GM18870 (cell line): Measurements from ENCODE around the gene AR.
"Not testable (repeated sequence)": the region's sequence is repeated elsewhere in the genome, so short reads cannot be mapped to it uniquely, and the experiment has no call there.

ENCODE experiments used
- ATAC-seq: cut with Tn5 transposase; IDR thresholded peaks from one replicate; pipeline ENCODE4 v1.9.1; 2021; ENCODE audit warnings: moderate library complexity; ENCODE audit not compliant: unreplicated experiment

AR gene

GRCh38 chrX:67622053-67622585 lies 78.3 kb downstream of the AR start:
- ATAC-seq: no peak

- no peak for ATAC-seq
These were observed 80.5 kb downstream of the AR start for GRCh38 chrX:67624325-67624724.

DNA sequence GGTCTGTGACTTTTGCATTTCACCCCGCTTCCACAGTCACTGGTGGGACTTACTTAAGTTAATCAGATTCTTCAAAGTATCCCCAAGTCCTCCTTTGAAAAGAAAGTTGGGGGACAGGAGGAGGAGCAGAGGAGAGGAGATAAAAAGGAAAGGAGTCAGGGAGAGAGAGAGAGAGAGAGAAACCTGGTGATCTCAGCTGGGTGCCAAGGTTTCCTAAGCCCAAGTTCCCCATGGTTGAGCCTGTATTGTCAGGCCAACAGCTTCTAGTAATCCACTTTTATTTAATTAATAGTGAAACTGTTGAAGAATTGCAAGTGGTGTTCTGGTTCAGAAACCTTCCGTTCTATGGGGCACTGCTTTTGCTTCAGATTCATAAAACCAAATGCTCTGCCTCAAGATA lies 91.6 kb downstream of the AR start:
- ATAC-seq: no peak

GRCh38 chrX:67636532-67636931 lies 92.7 kb downstream of the AR start:
- no peak for ATAC-seq

GRCh38 chrX:67637293-67637692 lies 93.5 kb downstream of the AR start:
- ATAC-seq: not testable (repeated sequence)

GRCh38 chrX:67648361-67648760 lies 104.5 kb downstream of the AR start:
- ATAC-seq: no peak

GRCh38 chrX:67651437-67652142 lies 107.8 kb downstream of the AR start:
- peak; percentile 52 for ATAC-seq

GRCh38 chrX:67652543-67652942 lies 108.7 kb downstream of the AR start:
- ATAC-seq: no peak

GRCh38 chrX:67654301-67654700 lies 110.5 kb downstream of the AR start:
- ATAC-seq: no peak

GRCh38 chrX:67665583-67665982 lies 121.8 kb downstream of the AR start:
- ATAC-seq: no peak

DNA sequence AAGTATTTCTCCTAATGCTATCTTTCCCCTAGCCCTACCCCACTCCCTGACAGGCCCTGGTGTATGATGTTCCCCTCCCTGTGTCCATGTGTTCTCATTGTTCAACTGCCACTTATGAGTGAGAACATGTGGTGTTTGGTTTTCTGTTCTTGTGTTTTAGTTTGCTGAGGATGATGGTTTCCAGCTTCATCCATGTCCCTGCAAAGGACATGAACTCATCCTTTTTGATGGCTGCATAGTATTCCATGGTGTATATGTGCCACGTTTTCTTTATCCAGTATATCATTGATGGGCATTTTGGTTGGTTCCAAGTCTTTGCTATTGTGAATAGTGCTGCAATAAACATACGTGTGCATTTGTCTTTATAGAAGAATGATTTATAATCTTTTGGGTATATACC lies 126.9 kb downstream of the AR start:
- ATAC-seq: not testable (repeated sequence)

GRCh38 chrX:67673741-67674274 lies 130.0 kb downstream of the AR start:
- no peak for ATAC-seq

DNA sequence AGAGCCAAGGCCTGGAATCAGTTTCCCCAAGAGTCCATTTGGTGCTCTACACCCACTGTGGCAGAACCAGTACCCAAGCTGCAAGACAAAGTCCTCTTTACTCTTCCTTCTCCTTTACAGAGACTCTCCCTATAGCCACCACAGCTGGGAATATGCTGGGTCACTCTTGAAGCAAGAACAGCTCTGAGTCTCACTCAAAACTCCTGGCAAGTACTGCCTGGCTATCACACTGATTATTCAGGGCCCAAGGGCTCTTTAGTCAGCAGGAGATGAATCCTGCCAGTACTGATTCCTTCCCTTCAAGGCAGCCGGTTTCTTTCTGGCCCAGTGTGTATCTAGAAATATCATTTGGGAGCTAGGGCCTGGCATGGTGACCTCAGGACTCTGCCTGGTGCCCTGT lies 130.9 kb downstream of the AR start:
- ATAC-seq: no peak

GRCh38 chrX:67684136-67684535 lies 140.3 kb downstream of the AR start:
- ATAC-seq: no peak

GRCh38 chrX:67692246-67692645 lies 148.4 kb downstream of the AR start:
- ATAC-seq: peak; percentile 71

DNA sequence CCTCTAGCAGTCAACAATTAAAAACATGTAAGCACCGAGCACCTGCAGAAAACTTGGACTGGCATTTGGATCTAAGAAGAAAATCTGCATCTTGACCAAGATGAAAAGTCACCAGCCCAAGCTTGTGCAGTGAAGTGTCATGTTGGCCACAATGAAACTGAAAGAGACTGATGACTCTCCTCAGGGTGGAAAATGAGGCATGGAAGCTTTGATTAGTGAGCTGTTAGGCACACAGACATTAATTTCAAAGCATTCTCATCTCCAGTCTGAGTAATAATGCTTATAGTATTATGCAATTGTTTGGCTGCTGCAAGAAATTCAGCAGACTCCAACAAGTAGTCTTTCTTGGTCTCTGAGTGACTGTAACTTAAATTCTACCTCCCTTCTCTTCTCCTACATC lies 150.1 kb downstream of the AR start:
- ATAC-seq: peak; percentile 40

DNA sequence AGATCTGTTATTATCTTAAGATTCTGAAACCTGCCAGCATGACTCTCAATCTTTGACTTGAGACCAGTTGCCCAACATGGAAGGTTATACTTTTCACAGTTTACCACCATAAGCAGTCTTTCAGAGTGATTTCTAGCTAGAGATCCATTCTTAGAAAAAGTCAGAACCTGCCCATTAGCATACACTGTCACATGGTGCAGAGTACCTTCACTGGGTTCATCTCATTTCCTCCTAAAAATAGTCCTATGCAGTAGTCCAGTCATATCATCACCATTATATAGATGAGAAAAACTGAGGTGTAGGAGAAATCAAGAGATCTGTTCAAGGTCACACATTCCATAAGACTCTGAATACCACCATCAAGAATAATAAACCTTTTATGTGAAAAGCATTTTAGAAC lies 153.6 kb downstream of the AR start:
- no peak for ATAC-seq

DNA sequence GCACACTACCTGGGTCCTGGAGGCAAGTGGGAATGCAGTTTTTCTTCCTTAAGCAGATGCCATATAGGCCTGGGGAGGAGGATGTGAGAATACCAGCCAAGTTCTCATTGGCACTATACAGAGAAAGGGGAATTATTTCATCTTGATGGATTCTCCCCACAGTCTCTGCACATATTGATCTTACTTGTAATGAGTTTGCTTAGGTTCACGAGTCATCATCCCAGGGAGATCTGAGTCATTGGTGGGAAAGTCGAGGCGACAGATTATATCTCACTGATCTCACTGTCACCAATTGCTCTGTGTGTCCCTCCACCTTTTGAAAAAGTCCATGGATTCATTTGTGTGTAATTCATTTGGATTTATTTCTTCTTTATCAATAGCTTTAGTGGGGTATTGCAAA lies 156.8 kb downstream of the AR start:
- ATAC-seq: no peak

DNA sequence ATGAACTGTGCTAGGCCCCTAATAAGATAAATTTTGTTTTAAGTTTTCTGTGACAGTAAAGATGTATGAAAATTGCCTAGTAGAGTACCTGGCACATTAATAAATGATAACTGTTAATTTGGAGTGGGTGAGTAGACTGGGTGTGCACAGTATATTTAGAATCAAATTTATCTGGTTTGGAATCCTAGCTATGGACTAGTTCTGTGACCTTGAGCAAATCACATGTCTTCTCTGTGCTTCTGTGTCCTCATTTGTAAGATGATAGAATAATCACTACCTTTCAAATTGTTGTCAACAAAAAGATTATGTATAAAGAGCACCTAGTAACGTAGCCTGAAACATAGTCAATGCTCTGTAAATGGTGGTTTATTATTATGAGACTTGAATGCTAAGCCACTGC lies 170.2 kb downstream of the AR start:
- no peak for ATAC-seq

DNA sequence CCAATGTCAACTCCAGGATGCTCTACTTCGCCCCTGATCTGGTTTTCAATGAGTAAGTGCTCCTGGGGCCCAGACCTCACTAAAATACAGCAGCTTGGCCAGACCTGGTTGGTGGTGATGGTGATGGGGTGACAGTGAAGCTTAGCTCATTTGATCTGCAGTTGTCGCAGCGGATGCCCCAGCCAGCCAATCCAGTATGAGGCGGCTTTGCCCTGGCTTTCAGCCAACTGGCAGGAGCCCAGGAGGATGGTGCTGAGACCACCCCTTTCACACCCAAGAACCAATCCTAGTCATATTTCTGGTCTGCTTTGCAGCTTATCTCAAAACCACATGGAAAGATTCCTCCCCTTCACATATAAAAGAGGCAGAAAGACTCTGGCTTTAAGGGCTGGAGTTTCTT lies 173.8 kb downstream of the AR start:
- ATAC-seq: no peak

GRCh38 chrX:67718926-67719325 lies 175.1 kb downstream of the AR start:
- ATAC-seq: no peak

GRCh38 chrX:67720344-67720743 lies 176.5 kb downstream of the AR start:
- no peak for ATAC-seq

DNA sequence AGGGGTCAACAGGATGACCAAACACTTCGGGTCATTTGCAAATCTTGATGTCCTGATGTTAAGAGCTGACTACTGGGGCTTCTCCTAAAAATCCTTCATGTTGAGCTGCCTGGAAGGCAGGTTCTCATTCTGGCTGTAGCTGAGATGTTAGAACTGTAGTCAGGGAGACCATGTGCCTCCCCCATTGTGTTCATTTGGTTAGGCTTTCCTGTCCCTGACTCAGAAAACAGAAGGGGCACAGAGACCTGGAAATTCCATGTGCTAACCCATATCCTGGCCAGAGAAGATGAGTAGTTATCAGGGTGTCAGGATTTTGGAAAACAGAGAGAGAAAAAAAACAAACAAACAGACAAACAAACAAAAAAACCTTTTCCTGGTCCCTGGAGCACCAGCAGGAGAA lies 177.5 kb downstream of the AR start:
- no peak for ATAC-seq
